ENCODE results near the gene CD101.

- no peak for TF ChIP-seq CTCF (conservative IDR thresholded peaks at IDR 0.05 in 1 of 2, IDR thresholded peaks at IDR 0.05 in 1 of 2; ENCODE audit: extremely low read depth in 1 of 2, insufficient read depth in 1 of 2, low read depth in 1 of 2, low read length in 2 of 2)
- TF ChIP-seq EZH2 (IDR thresholded peaks at IDR 0.05; ENCODE audit: borderline replicate concordance, low read length): no peak
These were observed 36.7 kb downstream of the CD101 start for GRCh38 chr1:117038236-117038635.
